GM21717 (cell line): ENCODE data around the gene ITPA.
"Not testable (repeated sequence)": the region's sequence is repeated elsewhere in the genome, so short reads cannot be mapped to it uniquely, and the experiment has no call there.

Experiments used
- ATAC-seq: cut with Tn5 transposase; IDR thresholded peaks from one replicate; pipeline ENCODE4 v1.9.1; 2021; ENCODE audit warnings: mild to moderate bottlenecking, moderate library complexity; ENCODE audit not compliant: unreplicated experiment

ITPA gene

GRCh38 chr20:3195590-3196237 is 13.6 kb upstream of the ITPA start:
- ATAC-seq, result no peak

GRCh38 chr20:3199206-3199605 is 10.1 kb upstream of the ITPA start:
- ATAC-seq, result no peak

GRCh38 chr20:3199976-3200755 is 9.1 kb upstream of the ITPA start:
- ATAC-seq, result no peak

- no peak for ATAC-seq
Measured at GRCh38 chr20:3202965-3203314, 6.4 kb upstream of the ITPA start.

- peak; percentile 20 for ATAC-seq
Measured at GRCh38 chr20:3203315-3204123, 5.8 kb upstream of the ITPA start.

GRCh38 chr20:3204124-3204794 is 5.0 kb upstream of the ITPA start, which contains the start of gene DDRGK1:
Gene DDRGK1, minus strand, starts transcription at chr20:3204682. Its CDS starts 55 bp downstream, at chr20:3204627.
- peak; percentile 70 for ATAC-seq

- ATAC-seq, result no peak
Measured at GRCh38 chr20:3208786-3209256, 477 bp upstream of the ITPA start.

GRCh38 chr20:3209946-3210317 is 634 bp downstream of the ITPA start:
- ATAC-seq, result no peak

- ATAC-seq, result no peak
Measured at GRCh38 chr20:3210346-3210745, 1.0 kb downstream of the ITPA start.

GRCh38 chr20:3213226-3213625 is 3.9 kb downstream of the ITPA start:
- no peak for ATAC-seq

- not testable (repeated sequence) for ATAC-seq
Measured at GRCh38 chr20:3215359-3215917, 6.1 kb downstream of the ITPA start.

- peak; percentile 60 for ATAC-seq
Measured at GRCh38 chr20:3218307-3218988, 9.2 kb downstream of the ITPA start.

GRCh38 chr20:3221398-3222226 is 12.3 kb downstream of the ITPA start:
- ATAC-seq, result no peak

GRCh38 chr20:3222635-3223600 is 13.6 kb downstream of the ITPA start:
- ATAC-seq, result no peak

- ATAC-seq, result no peak
Measured at GRCh38 chr20:3223651-3223993, 14.3 kb downstream of the ITPA start.

- ATAC-seq, result no peak
Measured at GRCh38 chr20:3223994-3224680, 14.8 kb downstream of the ITPA start.

- no peak for ATAC-seq
Measured at GRCh38 chr20:3224681-3225421, 15.6 kb downstream of the ITPA start.
